ENCODE data around the gene GALNT7.
A peak's percentile ranks its signal among the peaks of the same experiment; 100 is the strongest.

Gene GALNT7

DNA sequence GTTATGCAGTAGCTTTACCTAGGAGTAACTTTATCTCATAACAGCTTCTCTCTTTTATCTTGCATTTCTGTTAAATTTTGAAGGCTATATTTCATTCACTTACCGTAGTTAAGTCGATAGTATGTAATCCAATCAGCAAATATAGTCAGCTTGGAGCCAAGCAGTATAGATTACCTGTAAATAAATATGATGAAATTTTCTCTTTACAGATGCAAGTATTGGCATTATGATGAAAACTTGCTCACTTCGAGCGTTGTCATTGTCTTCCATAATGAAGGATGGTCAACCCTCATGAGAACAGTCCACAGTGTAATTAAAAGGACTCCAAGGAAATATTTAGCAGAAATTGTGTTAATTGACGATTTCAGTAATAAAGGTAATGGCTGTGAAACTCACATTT, 123.3 kb downstream of the GALNT7 start (continued):
- no peak for TF ChIP-seq ZNF473 (tag by site-specific recombination; IDR thresholded peaks at IDR 0.05)
- TF ChIP-seq, protein P1, sequence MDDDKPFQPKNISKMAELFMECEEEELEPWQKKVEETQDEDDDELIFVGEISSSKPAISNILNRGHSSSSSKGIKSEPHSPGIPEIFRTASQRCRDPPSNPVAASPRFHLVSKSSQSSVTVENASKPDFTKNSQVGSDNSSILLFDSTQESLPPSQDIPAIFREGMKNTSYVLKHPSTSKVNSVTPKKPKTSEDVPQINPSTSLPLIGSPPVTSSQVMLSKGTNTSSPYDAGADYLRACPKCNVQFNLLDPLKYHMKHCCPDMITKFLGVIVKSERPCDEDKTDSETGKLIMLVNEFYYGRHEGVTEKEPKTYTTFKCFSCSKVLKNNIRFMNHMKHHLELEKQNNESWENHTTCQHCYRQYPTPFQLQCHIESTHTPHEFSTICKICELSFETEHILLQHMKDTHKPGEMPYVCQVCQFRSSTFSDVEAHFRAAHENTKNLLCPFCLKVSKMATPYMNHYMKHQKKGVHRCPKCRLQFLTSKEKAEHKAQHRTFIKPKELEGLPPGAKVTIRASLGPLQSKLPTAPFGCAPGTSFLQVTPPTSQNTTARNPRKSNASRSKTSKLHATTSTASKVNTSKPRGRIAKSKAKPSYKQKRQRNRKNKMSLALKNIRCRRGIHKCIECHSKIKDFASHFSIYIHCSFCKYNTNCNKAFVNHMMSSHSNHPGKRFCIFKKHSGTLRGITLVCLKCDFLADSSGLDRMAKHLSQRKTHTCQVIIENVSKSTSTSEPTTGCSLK (tag by site-specific recombination; IDR thresholded peaks at IDR 0.05) = no peak

DNA sequence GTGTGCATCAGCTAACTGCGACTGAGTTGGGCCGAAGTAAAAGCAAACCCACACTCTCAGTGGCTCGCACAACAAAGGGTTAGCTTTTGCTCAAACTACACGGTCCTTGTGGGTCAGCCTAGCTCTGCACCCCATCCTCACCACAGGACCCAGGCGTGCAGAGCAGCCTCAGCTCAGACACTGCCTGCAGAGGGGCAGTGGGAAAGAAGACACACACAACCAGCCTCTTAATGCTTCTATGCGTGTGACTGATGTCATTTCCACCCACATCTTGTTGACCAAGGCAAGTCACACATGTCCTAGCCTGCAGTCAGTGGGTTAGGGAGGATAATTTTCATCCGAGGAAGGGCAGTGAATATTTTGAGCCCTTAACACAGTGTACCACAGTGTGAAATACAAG, 125.1 kb downstream of the GALNT7 start:
- CTCF ChIA-PET = interaction anchor here (0.6 to 2.9 kb wide), 2 partner anchors 7 to 12 kb away, joined by 4 to 35 read pairs; no protein-coding TSS in a partner anchor
- no peak overlapping the region for H3K4me3 ChIP-seq (ENCODE audit: low read depth, low read length)
- H3K36me3 ChIP-seq (ENCODE audit: control insufficient read depth in 2 of 2, insufficient read depth in 1 of 2, low read length in 2 of 2) = peaks cover 0 to 3% of the 10 kb centered on the region in 2 experiments; a peak in 1 of 3 replicates
- H3K4me1 ChIP-seq (ENCODE audit: control insufficient read depth, insufficient read depth, low read length) = no peaks in the 10 kb centered on the region
- no peak overlapping the region for H3K27ac ChIP-seq (ENCODE audit: extremely low read depth, low read depth, low read length)
- no peaks in the 10 kb centered on the region for H3K9me3 ChIP-seq (ENCODE audit: control insufficient read depth, insufficient read depth, low read depth, low read length)
- POLR2A ChIA-PET = no interaction called here
- 0 out of 2 replicates have a peak, but pooled peaks have one; percentile 6 for TF ChIP-seq EGR2 (tag by site-specific recombination; IDR thresholded peaks at IDR 0.05; ENCODE audit: low read depth)
- TF ChIP-seq ZNF302 (tag by site-specific recombination; IDR thresholded peaks at IDR 0.05; ENCODE audit: low read depth) = no peak
- TF ChIP-seq ZNF610 (tag by site-specific recombination; IDR thresholded peaks at IDR 0.05; ENCODE audit: borderline replicate concordance) = no peak
- no peak for TF ChIP-seq ZNF121 (tag by site-specific recombination; IDR thresholded peaks at IDR 0.05)
- TF ChIP-seq SCRT1 (tag by site-specific recombination; IDR thresholded peaks at IDR 0.05; ENCODE audit: borderline replicate concordance) = no peak

DNA sequence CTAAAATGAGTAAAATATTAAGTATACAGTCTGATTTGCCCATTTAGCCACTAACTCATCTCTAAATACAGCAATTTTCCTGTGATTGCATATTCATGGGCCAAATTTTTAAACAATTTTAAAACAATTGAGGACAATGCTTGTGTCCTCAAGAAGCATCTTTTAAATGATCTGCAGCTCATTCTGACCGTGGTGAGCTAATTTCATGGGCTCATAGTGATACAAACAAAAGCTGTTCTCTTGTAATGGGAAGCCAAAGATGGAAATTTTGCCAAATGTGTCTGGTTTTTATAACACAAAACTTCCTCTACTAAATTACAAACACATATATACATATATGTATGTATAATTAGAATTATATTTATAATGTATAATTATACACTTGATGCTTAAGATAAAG, 125.8 kb downstream of the GALNT7 start:
- no peaks in the 10 kb centered on the region for H3K4me1 ChIP-seq (ENCODE audit: control insufficient read depth, insufficient read depth, low read length)
- no peak overlapping the region for H3K4me3 ChIP-seq (ENCODE audit: low read depth, low read length)
- peaks cover 0 to 3% of the 10 kb centered on the region in 2 experiments; a peak in 1 of 3 replicates for H3K36me3 ChIP-seq (ENCODE audit: control insufficient read depth in 2 of 2, insufficient read depth in 1 of 2, low read length in 2 of 2)
- H3K27ac ChIP-seq (ENCODE audit: extremely low read depth, low read depth, low read length) = no peak overlapping the region
- CTCF ChIA-PET = no interaction called here
- TF ChIP-seq ZNF785 (tag by site-specific recombination; IDR thresholded peaks at IDR 0.05) = no peak
- no peak for TF ChIP-seq ZNF510 (tag by site-specific recombination; IDR thresholded peaks at IDR 0.05; ENCODE audit: insufficient replicate concordance)
- TF ChIP-seq ZNF324 (tag by site-specific recombination; IDR thresholded peaks at IDR 0.05) = no peak
- no peak for TF ChIP-seq ZNF48 (tag by site-specific recombination; IDR thresholded peaks at IDR 0.05)
- TF ChIP-seq ZNF561 (tag by site-specific recombination; IDR thresholded peaks at IDR 0.05; ENCODE audit: borderline replicate concordance) = no peak
- TF ChIP-seq, protein P2, sequence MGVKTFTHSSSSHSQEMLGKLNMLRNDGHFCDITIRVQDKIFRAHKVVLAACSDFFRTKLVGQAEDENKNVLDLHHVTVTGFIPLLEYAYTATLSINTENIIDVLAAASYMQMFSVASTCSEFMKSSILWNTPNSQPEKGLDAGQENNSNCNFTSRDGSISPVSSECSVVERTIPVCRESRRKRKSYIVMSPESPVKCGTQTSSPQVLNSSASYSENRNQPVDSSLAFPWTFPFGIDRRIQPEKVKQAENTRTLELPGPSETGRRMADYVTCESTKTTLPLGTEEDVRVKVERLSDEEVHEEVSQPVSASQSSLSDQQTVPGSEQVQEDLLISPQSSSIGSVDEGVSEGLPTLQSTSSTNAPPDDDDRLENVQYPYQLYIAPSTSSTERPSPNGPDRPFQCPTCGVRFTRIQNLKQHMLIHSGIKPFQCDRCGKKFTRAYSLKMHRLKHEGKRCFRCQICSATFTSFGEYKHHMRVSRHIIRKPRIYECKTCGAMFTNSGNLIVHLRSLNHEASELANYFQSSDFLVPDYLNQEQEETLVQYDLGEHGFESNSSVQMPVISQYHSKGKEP (tag by site-specific recombination; IDR thresholded peaks at IDR 0.05) = no peak
- TF ChIP-seq ZNF558 (tag by site-specific recombination; IDR thresholded peaks at IDR 0.05) = no peak
- TF ChIP-seq TRIM28 (IDR thresholded peaks at IDR 0.05; ENCODE audit: borderline replicate concordance, low read length) = no peak
- no peak for TF ChIP-seq ZFP3 (tag by site-specific recombination; IDR thresholded peaks at IDR 0.05; ENCODE audit: low read depth)
- no peak for TF ChIP-seq ZNF530 (tag by site-specific recombination; IDR thresholded peaks at IDR 0.05; ENCODE audit: low read depth)
- no peak for TF ChIP-seq ZNF747 (tag by site-specific recombination; IDR thresholded peaks at IDR 0.05)
- TF ChIP-seq, protein P3, sequence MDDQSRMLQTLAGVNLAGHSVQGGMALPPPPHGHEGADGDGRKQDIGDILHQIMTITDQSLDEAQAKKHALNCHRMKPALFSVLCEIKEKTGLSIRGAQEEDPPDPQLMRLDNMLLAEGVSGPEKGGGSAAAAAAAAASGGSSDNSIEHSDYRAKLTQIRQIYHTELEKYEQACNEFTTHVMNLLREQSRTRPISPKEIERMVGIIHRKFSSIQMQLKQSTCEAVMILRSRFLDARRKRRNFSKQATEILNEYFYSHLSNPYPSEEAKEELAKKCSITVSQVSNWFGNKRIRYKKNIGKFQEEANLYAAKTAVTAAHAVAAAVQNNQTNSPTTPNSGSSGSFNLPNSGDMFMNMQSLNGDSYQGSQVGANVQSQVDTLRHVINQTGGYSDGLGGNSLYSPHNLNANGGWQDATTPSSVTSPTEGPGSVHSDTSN (CRISPR knock-in tag; IDR thresholded peaks at IDR 0.05) = no peak
- TF ChIP-seq ZNF514 (tag by site-specific recombination; IDR thresholded peaks at IDR 0.05) = no peak
- TF ChIP-seq, protein P4, sequence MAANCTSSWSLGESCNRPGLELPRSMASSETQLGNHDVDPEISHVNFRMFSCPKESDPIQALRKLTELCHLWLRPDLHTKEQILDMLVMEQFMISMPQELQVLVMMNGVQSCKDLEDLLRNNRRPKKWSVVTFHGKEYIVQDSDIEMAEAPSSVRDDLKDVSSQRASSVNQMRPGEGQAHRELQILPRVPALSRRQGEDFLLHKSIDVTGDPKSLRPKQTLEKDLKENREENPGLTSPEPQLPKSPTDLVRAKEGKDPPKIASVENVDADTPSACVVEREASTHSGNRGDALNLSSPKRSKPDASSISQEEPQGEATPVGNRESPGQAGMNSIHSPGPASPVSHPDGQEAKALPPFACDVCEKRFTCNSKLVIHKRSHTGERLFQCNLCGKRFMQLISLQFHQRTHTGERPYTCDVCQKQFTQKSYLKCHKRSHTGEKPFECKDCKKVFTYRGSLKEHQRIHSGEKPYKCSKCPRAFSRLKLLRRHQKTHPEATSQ (tag by site-specific recombination; IDR thresholded peaks at IDR 0.05) = no peak
- no peak for TF ChIP-seq IKZF3 (tag by site-specific recombination; IDR thresholded peaks at IDR 0.05)
- POLR2A ChIA-PET = no interaction called here
- no peaks in the 10 kb centered on the region for H3K9me3 ChIP-seq (ENCODE audit: control insufficient read depth, insufficient read depth, low read depth, low read length)
